ENCODE measurements around the gene CYP4F2. TPM values are rescaled to one million over a fixed set of nuclear protein-coding genes. Genes with fewer than 3 reads are reported as not detected.
A peak's percentile ranks its signal among the peaks of the same experiment; 100 is the strongest.

Gene CYP4F2
- total and polyA plus RNA-seq, 8 donors: 0.09 to 0.43 (median 0.30) TPM; not detected in 4

DNA sequence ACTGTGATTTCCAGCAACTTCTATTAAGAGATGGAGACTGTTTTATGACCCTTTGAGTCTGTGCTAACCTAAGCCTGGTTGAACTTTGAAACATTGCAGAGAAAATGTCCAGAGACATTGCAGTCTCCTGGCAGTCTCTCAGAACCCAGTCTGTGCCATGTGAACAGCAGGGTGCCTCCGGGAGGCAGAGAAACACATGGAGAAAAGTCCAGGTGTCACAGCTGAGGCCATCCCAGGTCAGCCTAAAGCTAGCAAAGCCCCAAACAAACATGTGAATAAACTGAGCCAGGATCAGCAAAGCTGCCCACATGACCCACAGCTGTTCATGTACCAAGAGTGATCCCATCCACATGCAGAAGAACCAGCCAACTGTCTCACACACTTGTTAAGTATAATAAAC, 28.6 kb upstream of the CYP4F2 start:
- Histone ChIP-seq H3K4me1 (no peaks in the 10 kb centered on the region), H3K4me3 (no peak overlapping the region), H3K27ac (no peak overlapping the region), H3K27me3 (no peaks in the 10 kb centered on the region), H3K36me3 (no peaks in the 10 kb centered on the region), H3K9me3 (no peaks in the 10 kb centered on the region)
- intact Hi-C loops (cut with DNase I): no loop called here
- TF ChIP-seq, protein P1, sequence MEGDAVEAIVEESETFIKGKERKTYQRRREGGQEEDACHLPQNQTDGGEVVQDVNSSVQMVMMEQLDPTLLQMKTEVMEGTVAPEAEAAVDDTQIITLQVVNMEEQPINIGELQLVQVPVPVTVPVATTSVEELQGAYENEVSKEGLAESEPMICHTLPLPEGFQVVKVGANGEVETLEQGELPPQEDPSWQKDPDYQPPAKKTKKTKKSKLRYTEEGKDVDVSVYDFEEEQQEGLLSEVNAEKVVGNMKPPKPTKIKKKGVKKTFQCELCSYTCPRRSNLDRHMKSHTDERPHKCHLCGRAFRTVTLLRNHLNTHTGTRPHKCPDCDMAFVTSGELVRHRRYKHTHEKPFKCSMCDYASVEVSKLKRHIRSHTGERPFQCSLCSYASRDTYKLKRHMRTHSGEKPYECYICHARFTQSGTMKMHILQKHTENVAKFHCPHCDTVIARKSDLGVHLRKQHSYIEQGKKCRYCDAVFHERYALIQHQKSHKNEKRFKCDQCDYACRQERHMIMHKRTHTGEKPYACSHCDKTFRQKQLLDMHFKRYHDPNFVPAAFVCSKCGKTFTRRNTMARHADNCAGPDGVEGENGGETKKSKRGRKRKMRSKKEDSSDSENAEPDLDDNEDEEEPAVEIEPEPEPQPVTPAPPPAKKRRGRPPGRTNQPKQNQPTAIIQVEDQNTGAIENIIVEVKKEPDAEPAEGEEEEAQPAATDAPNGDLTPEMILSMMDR (IDR thresholded peaks at IDR 0.05): no peak
- FAIRE-seq (no peak), ATAC-seq (peak in 2 of 4 donors; percentile 34 to 61), DNase-seq (peak in 2 of 6 donors; percentile 40 to 42)
- 13 to 22% methylated on average over 1 of the region's 1 CpG for WGBS, 2 donors

- FAIRE-seq: no peak
- Histone ChIP-seq H3K4me3 (no peak overlapping the region), H3K4me1 (no peaks in the 10 kb centered on the region), H3K36me3 (no peaks in the 10 kb centered on the region), H3K27ac (no peak overlapping the region), H3K9me3 (no peaks in the 10 kb centered on the region), H3K27me3 (no peaks in the 10 kb centered on the region)
- 82 to 93% methylated on average over 8 of the region's 8 CpGs for WGBS, 2 donors
- TF ChIP-seq, protein P1 (IDR thresholded peaks at IDR 0.05): no peak
- ATAC-seq: no peak
- intact Hi-C loops (cut with DNase I): no loop called here
- DNase-seq: no peak
These were observed 25.8 kb upstream of the CYP4F2 start for GRCh38 chr19:15923702-15924101.

DNA sequence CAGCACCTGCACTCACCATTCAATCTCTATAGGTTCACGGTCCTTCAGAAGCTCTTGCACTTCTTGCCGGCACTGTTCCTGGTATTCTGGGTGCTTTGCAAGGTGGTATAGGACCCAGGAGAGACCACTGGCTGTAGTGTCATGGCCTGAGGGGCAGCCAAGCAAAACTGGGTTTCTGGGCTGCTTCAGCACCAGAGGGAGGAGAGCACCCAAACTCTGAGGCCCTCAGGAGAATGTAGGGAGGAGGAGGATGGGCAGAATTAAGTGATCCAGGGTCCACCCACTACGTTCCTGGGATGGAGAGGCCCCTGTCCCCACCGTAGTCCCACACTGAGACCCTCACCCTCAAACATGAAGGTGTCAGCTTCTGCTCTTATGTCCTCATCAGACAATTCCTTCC, 24.1 kb upstream of the CYP4F2 start:
- Histone ChIP-seq H3K4me3 (no peak overlapping the region), H3K27me3 (no peaks in the 10 kb centered on the region), H3K4me1 (no peaks in the 10 kb centered on the region), H3K27ac (no peak overlapping the region), H3K9me3 (no peaks in the 10 kb centered on the region), H3K36me3 (no peaks in the 10 kb centered on the region)
- FAIRE-seq (no peak), ATAC-seq (no peak), DNase-seq (no peak)
- intact Hi-C loops (cut with DNase I): no loop called here
- TF ChIP-seq, protein P1 (IDR thresholded peaks at IDR 0.05): no peak
- WGBS, 2 donors: 53 to 79% methylated on average over 4 of the region's 4 CpGs

GRCh38 chr19:15919243-15919642, 21.4 kb upstream of the CYP4F2 start:
- 72% methylated on average over 4 of the region's 4 CpGs for WGBS, 2 donors
- no peaks in the 10 kb centered on the region for H3K4me1 ChIP-seq
- no peak for FAIRE-seq
- H3K27me3 ChIP-seq: no peaks in the 10 kb centered on the region
- no peaks in the 10 kb centered on the region for H3K36me3 ChIP-seq
- H3K9me3 ChIP-seq: no peaks in the 10 kb centered on the region
- ATAC-seq: no peak
- DNase-seq: no peak
- TF ChIP-seq, protein P1 (IDR thresholded peaks at IDR 0.05): no peak
- no peak overlapping the region for H3K4me3 ChIP-seq
- no peak overlapping the region for H3K27ac ChIP-seq
- intact Hi-C loops (cut with DNase I): no loop called here

DNA sequence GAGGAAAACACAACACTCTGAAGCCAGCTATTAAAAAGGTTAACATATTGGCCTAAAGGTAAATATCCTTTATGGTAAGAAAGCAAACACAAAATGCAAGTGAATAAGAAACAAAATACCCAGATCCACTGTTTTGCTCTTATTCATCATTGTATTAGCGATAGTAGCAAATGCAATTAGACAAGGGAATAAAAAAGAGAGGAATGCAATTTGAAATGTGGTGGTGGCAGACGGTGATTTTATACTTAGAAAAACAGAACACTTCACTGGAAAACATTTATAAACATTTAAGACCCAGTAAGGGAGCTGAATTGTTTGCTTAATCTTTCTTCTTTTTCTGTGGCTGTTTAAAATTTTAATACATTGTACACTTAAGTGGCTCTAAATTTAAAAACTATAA, 17.2 kb upstream of the CYP4F2 start:
- TF ChIP-seq, protein P1 (IDR thresholded peaks at IDR 0.05): no peak
- no peak overlapping the region for H3K27ac ChIP-seq
- no peak for DNase-seq
- H3K27me3 ChIP-seq: no peaks in the 10 kb centered on the region
- H3K9me3 ChIP-seq: no peaks in the 10 kb centered on the region
- no peaks in the 10 kb centered on the region for H3K36me3 ChIP-seq
- ATAC-seq: no peak
- intact Hi-C loops (cut with DNase I): no loop called here
- H3K4me3 ChIP-seq: no peak overlapping the region
- H3K4me1 ChIP-seq: no peaks in the 10 kb centered on the region
- no peak for FAIRE-seq
- 97 to 98% methylated on average over 2 of the region's 2 CpGs for WGBS, 2 donors

Data from pancreas (tissue), 10 donors.